ENCODE measurements around the gene NACC2. TPM values are rescaled to one million over a fixed set of nuclear protein-coding genes. Genes with fewer than 3 reads are reported as not detected.

The NACC2 gene
- total RNA-seq, 6 experiments from 2014 or later, result 38.2 to 46.7 (median 40.2) TPM

DNA sequence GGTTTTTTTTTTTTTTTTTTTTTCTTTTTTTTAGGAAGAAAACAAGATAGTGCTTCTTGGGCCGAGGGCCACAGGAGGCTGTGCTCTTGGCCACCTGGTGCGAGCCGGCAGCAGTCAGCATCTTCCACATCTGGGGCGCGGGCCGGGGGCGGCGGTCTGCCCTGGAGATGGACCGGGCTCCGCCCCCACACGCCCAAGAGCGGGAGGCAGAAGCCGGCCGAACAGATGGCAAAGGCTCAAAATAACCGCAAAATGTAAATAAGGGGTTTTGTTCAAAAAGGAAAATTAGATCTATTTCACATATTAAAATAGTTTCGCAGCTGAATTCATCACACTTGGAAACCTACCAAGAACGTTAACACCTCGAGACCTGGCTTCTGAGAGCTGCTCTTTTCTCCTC lies 82.4 kb downstream of the NACC2 start:
- DNase-seq, result no peak
- H3K36me3 Mint-ChIP-seq (ENCODE audit: low read depth), result peaks cover 5% of the 10 kb centered on the region; the same call in 1 of the 2 replicates
- no peak overlapping the region for H3K27ac Mint-ChIP-seq
- TF ChIP-seq, protein P1, sequence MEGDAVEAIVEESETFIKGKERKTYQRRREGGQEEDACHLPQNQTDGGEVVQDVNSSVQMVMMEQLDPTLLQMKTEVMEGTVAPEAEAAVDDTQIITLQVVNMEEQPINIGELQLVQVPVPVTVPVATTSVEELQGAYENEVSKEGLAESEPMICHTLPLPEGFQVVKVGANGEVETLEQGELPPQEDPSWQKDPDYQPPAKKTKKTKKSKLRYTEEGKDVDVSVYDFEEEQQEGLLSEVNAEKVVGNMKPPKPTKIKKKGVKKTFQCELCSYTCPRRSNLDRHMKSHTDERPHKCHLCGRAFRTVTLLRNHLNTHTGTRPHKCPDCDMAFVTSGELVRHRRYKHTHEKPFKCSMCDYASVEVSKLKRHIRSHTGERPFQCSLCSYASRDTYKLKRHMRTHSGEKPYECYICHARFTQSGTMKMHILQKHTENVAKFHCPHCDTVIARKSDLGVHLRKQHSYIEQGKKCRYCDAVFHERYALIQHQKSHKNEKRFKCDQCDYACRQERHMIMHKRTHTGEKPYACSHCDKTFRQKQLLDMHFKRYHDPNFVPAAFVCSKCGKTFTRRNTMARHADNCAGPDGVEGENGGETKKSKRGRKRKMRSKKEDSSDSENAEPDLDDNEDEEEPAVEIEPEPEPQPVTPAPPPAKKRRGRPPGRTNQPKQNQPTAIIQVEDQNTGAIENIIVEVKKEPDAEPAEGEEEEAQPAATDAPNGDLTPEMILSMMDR (IDR thresholded peaks at IDR 0.05), result no peak
- no peak overlapping the region for H3K4me3 Mint-ChIP-seq
- peaks cover 2% of the 10 kb centered on the region for H3K27me3 Mint-ChIP-seq (ENCODE audit: insufficient read depth)
- no peaks in the 10 kb centered on the region for H3K9me3 Mint-ChIP-seq
- H3K4me1 Mint-ChIP-seq (ENCODE audit: low read depth), result peaks cover 13% of the 10 kb centered on the region

DNA sequence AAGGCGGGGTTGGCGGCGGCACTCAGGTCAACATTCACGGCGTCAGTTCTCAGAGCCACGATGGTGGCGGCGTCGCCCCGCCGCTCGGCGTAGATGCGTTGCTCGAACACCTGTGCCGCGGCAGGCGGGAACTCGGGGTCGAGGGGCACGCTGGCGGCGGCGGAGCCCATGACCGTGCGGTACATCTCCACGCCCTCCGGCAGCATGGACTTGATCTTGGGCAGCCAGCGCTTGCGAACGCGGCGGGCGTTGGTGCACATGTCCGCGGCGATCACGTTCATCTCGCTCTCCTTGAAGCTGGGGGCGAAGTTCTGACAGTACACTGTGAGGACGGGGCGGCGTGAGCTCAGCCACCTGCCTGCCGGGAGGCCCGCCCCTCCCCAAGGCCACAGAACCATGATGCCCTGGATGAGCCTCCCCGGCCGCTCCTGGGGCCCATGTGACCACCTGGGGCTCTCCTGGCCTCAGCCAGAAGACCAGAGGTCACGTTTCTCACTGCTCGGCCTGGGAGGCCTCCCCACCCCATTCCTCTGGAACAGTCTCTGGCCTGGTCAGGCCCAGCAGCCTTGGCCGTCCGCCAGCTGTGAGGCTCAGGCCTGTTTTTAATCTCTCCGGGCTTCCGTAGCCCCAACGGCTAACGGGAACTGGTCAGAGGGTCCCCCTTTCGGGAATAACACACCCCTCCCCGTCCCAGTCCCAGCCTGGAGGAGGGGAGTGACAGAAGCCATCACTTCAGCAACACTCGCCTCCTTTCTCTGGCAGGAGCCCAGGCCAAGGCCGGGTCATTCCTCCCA lies 83.2 kb downstream of the NACC2 start:
- no peak overlapping the region for H3K27ac Mint-ChIP-seq
- peaks cover 20% of the 10 kb centered on the region for H3K4me1 Mint-ChIP-seq (ENCODE audit: low read depth)
- peaks cover 2% of the 10 kb centered on the region for H3K27me3 Mint-ChIP-seq (ENCODE audit: insufficient read depth)
- DNase-seq, result no peak
- peaks cover 11% of the 10 kb centered on the region for H3K36me3 Mint-ChIP-seq (ENCODE audit: low read depth)
- no peaks in the 10 kb centered on the region for H3K9me3 Mint-ChIP-seq
- TF ChIP-seq, protein P1 (IDR thresholded peaks at IDR 0.05), result no peak
- H3K4me3 Mint-ChIP-seq, result no peak overlapping the region

DNA sequence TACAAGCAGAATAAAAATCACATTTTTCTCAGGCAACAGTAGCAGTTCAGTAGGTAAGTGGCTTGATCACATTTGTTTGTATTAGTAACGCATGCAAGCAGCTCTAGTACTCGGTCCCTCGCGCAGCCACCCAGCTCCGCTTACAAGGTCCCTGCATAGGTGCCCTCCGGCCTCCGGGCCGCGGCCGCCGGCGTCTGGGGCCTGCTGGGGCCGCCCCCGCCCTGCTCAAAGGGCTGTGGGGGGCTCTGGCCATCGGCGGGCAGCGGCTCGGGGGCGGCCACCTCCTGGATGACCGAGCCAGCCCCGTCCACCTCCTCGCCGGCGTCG lies 83.8 kb downstream of the NACC2 start:
- Mint-ChIP-seq H3K27ac (no peak overlapping the region), H3K4me1 (ENCODE audit: low read depth) (peaks cover 20% of the 10 kb centered on the region), H3K4me3 (no peak overlapping the region), H3K27me3 (ENCODE audit: insufficient read depth) (peaks cover 2% of the 10 kb centered on the region), H3K36me3 (ENCODE audit: low read depth) (peaks cover 11% of the 10 kb centered on the region), H3K9me3 (no peaks in the 10 kb centered on the region)
- TF ChIP-seq, protein P1 (IDR thresholded peaks at IDR 0.05), result no peak
- no peak for DNase-seq

- Mint-ChIP-seq H3K27me3 (ENCODE audit: insufficient read depth) (peaks cover 2% of the 10 kb centered on the region), H3K9me3 (no peaks in the 10 kb centered on the region), H3K36me3 (ENCODE audit: low read depth) (peaks cover 11% of the 10 kb centered on the region), H3K4me1 (ENCODE audit: low read depth) (peaks cover 20% of the 10 kb centered on the region), H3K4me3 (no peak overlapping the region), H3K27ac (no peak overlapping the region)
- TF ChIP-seq, protein P1 (IDR thresholded peaks at IDR 0.05), result no peak
- no peak for DNase-seq
Measured at GRCh38 chr9:136010615-136011361, 84.3 kb downstream of the NACC2 start.

DNA sequence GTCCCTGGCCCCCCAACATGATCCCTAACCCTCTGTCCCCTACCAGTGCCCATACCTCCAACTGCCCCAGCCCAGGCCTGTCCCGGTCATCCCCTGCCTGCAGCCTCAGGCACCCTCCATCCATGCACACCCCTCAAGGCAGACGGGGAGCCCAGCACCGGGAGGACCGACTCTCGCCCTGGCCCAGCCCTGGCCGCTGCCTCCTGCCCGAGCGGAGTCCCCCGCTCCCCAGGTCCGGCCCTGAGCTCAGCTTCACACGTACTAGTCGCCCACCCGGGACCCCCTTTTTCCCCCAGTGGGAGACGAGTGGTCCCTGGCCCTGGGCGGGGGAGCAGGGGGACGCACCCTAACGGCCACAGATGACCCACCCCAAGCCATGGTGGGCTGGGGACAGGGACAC lies 84.9 kb downstream of the NACC2 start:
- Mint-ChIP-seq H3K4me1 (ENCODE audit: low read depth) (peaks cover 20% of the 10 kb centered on the region), H3K36me3 (ENCODE audit: low read depth) (peaks cover 11% of the 10 kb centered on the region), H3K4me3 (no peak overlapping the region), H3K9me3 (no peaks in the 10 kb centered on the region), H3K27ac (no peak overlapping the region), H3K27me3 (ENCODE audit: insufficient read depth) (peaks cover 2% of the 10 kb centered on the region)
- no peak for DNase-seq
- TF ChIP-seq, protein P1 (IDR thresholded peaks at IDR 0.05), result no peak

All from HFFc6 (cell line).